BLaER1 (cell line): ENCODE data around the gene PHLPP1.

Experiments
- H3K27ac ChIP-seq: shearing (Covaris generic); formaldehyde crosslinking; 2 replicates; pipeline ENCODE4 v1.8.1; 2022
- H3K27me3 ChIP-seq: shearing (Covaris generic); formaldehyde crosslinking; 2 replicates; pipeline ENCODE4 v1.8.1; 2022
- H3K36me3 ChIP-seq: shearing (Covaris generic); formaldehyde crosslinking; 2 replicates; pipeline ENCODE4 v1.8.1; 2022
- H3K4me1 ChIP-seq: shearing (Covaris generic); formaldehyde crosslinking; 2 replicates; pipeline ENCODE4 v1.8.1; 2022
- H3K4me2 ChIP-seq: shearing (Covaris generic); formaldehyde crosslinking; 2 replicates; pipeline ENCODE4 v1.8.1; 2022
- H3K4me3 ChIP-seq: shearing (Covaris generic); formaldehyde crosslinking; 2 replicates; pipeline ENCODE4 v1.8.1; 2022
- H3K9ac ChIP-seq: shearing (Covaris generic); formaldehyde crosslinking; 2 replicates; pipeline ENCODE4 v1.8.1; 2022
- H3K9me3 ChIP-seq: shearing (Covaris generic); formaldehyde crosslinking; 2 replicates; pipeline ENCODE4 v1.8.1; 2022
- H4K20me1 ChIP-seq: shearing (Covaris generic); formaldehyde crosslinking; 2 replicates; pipeline ENCODE4 v1.8.1; 2022
- Cebpa-rat ChIP-seq: shearing (Covaris generic); IDR thresholded peaks from 2 replicates; pipeline ENCODE4 v1.8.1; 2022

PHLPP1 gene

GRCh38 chr18:62715436-62715758, at the start of gene PHLPP1:
PHLPP1 (plus strand) TSS chr18:62715541; CDS start chr18:62715684, 143 bp downstream.
- peak within 1 kb of the TSS; percentile 97 for H3K4me3 ChIP-seq
- peak within 1 kb of the TSS; percentile 81 for H3K4me2 ChIP-seq
- H3K9ac ChIP-seq, result peak within 1 kb of the TSS; percentile 96
- peak within 1 kb of the TSS; percentile 97 for H3K27ac ChIP-seq
- TF ChIP-seq Cebpa-rat, result no peak
- peaks cover 43% of the 10 kb centered on the region for H4K20me1 ChIP-seq
- peaks cover 43% of the 10 kb centered on the region for H3K4me1 ChIP-seq
- H3K36me3 ChIP-seq, result no peaks in the 10 kb centered on the region
- H3K9me3 ChIP-seq, result no peaks in the 10 kb centered on the region
- no peaks in the 10 kb centered on the region for H3K27me3 ChIP-seq

GRCh38 chr18:62669225-62669624, 46.1 kb upstream of the PHLPP1 start:
- Histone ChIP-seq H3K4me3 (no peak overlapping the region), H3K4me1 (0 out of 2 replicates have a peak, but pooled peaks cover under 1% of the 10 kb centered on the region), H3K36me3 (no peaks in the 10 kb centered on the region), H3K9me3 (peaks cover 7% of the 10 kb centered on the region), H3K27me3 (no peaks in the 10 kb centered on the region), H4K20me1 (no peaks in the 10 kb centered on the region), H3K27ac (no peak overlapping the region), H3K9ac (no peak overlapping the region), H3K4me2 (no peak overlapping the region)
- TF ChIP-seq Cebpa-rat, result no peak

- H4K20me1 ChIP-seq, result no peaks in the 10 kb centered on the region
- no peak overlapping the region for H3K4me3 ChIP-seq
- no peak overlapping the region for H3K9ac ChIP-seq
- H3K9me3 ChIP-seq, result peaks cover 19% of the 10 kb centered on the region
- no peaks in the 10 kb centered on the region for H3K4me1 ChIP-seq
- H3K36me3 ChIP-seq, result no peaks in the 10 kb centered on the region
- H3K27ac ChIP-seq, result no peak overlapping the region
- no peaks in the 10 kb centered on the region for H3K27me3 ChIP-seq
- H3K4me2 ChIP-seq, result no peak overlapping the region
- TF ChIP-seq Cebpa-rat, result no peak
Measured at GRCh38 chr18:62670573-62670972, 44.8 kb upstream of the PHLPP1 start.

- no peaks in the 10 kb centered on the region for H3K36me3 ChIP-seq
- no peak overlapping the region for H3K9ac ChIP-seq
- no peaks in the 10 kb centered on the region for H3K27me3 ChIP-seq
- H4K20me1 ChIP-seq, result no peaks in the 10 kb centered on the region
- H3K4me3 ChIP-seq, result no peak overlapping the region
- no peak overlapping the region for H3K4me2 ChIP-seq
- TF ChIP-seq Cebpa-rat, result no peak
- no peaks in the 10 kb centered on the region for H3K4me1 ChIP-seq
- peaks cover 23% of the 10 kb centered on the region for H3K9me3 ChIP-seq
- H3K27ac ChIP-seq, result no peak overlapping the region
Measured at GRCh38 chr18:62672600-62672999, 42.7 kb upstream of the PHLPP1 start.

GRCh38 chr18:62678847-62679485, 36.4 kb upstream of the PHLPP1 start:
- Histone ChIP-seq H3K4me3 (no peak overlapping the region), H3K27ac (no peak overlapping the region), H3K36me3 (no peaks in the 10 kb centered on the region), H3K9ac (no peak overlapping the region), H3K4me2 (no peak overlapping the region), H3K4me1 (0 out of 2 replicates have a peak, but pooled peaks cover 4% of the 10 kb centered on the region), H4K20me1 (no peaks in the 10 kb centered on the region), H3K9me3 (peaks cover 17% of the 10 kb centered on the region), H3K27me3 (no peaks in the 10 kb centered on the region)
- TF ChIP-seq Cebpa-rat, result no peak

- Histone ChIP-seq H3K27me3 (no peaks in the 10 kb centered on the region), H3K4me2 (no peak overlapping the region), H3K4me3 (no peak overlapping the region), H3K9me3 (peaks cover 26% of the 10 kb centered on the region), H3K27ac (no peak overlapping the region), H3K4me1 (0 out of 2 replicates have a peak, but pooled peaks cover 4% of the 10 kb centered on the region), H3K36me3 (no peaks in the 10 kb centered on the region), H3K9ac (no peak overlapping the region), H4K20me1 (no peaks in the 10 kb centered on the region)
- no peak for TF ChIP-seq Cebpa-rat
Measured at GRCh38 chr18:62682371-62682770, 33.0 kb upstream of the PHLPP1 start.

- Histone ChIP-seq H4K20me1 (no peaks in the 10 kb centered on the region), H3K27me3 (no peaks in the 10 kb centered on the region), H3K4me1 (0 out of 2 replicates have a peak, but pooled peaks cover 4% of the 10 kb centered on the region), H3K36me3 (0 out of 2 replicates have a peak, but pooled peaks cover 7% of the 10 kb centered on the region), H3K9ac (no peak overlapping the region), H3K9me3 (peaks cover 41% of the 10 kb centered on the region), H3K4me3 (no peak overlapping the region), H3K4me2 (no peak overlapping the region), H3K27ac (no peak overlapping the region)
- no peak for TF ChIP-seq Cebpa-rat
Measured at GRCh38 chr18:62683935-62684334, 31.4 kb upstream of the PHLPP1 start.

- Histone ChIP-seq H3K27ac (no peak overlapping the region), H3K9me3 (peaks cover 82% of the 10 kb centered on the region), H3K4me1 (no peaks in the 10 kb centered on the region), H3K4me2 (no peak overlapping the region), H3K4me3 (no peak overlapping the region), H3K9ac (no peak overlapping the region), H4K20me1 (no peaks in the 10 kb centered on the region), H3K27me3 (no peaks in the 10 kb centered on the region), H3K36me3 (0 out of 2 replicates have a peak, but pooled peaks cover 11% of the 10 kb centered on the region)
- TF ChIP-seq Cebpa-rat, result no peak
Measured at GRCh38 chr18:62688743-62689317, 26.5 kb upstream of the PHLPP1 start.

GRCh38 chr18:62690236-62690815, 25.0 kb upstream of the PHLPP1 start:
- Histone ChIP-seq H3K9ac (no peak overlapping the region), H3K27ac (no peak overlapping the region), H4K20me1 (no peaks in the 10 kb centered on the region), H3K36me3 (0 out of 2 replicates have a peak, but pooled peaks cover 11% of the 10 kb centered on the region), H3K4me2 (no peak overlapping the region), H3K9me3 (peaks cover 77% of the 10 kb centered on the region), H3K4me3 (no peak overlapping the region), H3K4me1 (no peaks in the 10 kb centered on the region), H3K27me3 (no peaks in the 10 kb centered on the region)
- no peak for TF ChIP-seq Cebpa-rat

GRCh38 chr18:62693659-62694058, 21.7 kb upstream of the PHLPP1 start:
- no peak for TF ChIP-seq Cebpa-rat
- Histone ChIP-seq H3K27me3 (no peaks in the 10 kb centered on the region), H4K20me1 (no peaks in the 10 kb centered on the region), H3K4me1 (no peaks in the 10 kb centered on the region), H3K36me3 (0 out of 2 replicates have a peak, but pooled peaks cover 5% of the 10 kb centered on the region), H3K27ac (no peak overlapping the region), H3K4me3 (no peak overlapping the region), H3K9ac (no peak overlapping the region), H3K9me3 (peaks cover 43% of the 10 kb centered on the region), H3K4me2 (no peak overlapping the region)
